Measurements from ENCODE around the gene NOS2.

NOS2 gene

DNA sequence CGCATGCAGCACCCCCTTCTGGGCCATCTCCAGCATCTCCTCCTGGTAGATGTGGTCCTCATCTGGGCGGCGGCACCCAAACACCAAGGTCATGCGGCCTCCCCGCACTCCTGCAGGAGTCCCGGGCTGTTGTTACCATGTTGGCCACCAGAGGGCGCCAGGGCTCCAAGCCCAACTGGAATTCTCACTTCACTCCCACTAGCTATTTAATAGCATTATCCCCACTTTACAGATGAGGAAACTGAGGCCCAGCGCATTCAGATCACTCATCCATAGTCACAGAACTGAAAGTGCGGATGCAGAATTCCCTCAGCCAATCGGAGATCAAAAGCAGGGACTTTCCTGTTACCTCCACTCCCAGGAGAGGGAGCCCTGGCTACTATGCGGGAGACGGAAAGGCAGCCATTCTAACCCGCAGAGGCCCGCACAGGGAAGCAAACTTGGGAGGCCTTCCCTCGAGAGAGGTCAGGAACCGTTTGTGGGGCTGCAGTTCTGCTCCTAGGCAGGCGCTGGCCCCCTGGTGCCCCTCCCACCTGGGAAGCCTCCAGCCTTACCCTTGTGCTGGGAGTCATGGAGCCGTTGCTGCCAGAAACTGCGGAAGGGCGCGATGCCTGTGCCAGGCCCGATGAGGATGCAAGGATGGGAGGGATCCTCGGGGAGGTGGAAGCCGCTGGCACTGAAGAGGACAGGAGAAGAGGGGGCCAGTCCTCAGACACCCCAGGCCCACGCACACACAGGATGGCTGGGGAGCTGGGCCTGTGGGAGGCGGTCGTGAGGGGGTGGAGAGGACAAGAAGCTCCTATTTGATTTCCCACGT, 40.1 kb downstream of the NOS2 start:
- in situ Hi-C loops (cut with MboI; ENCODE audit: low sequenced_read_pairs) = loop anchor here (25.0 kb wide), 2 partner anchors 398 to 548 kb away; no protein-coding TSS in a partner anchor

DNA sequence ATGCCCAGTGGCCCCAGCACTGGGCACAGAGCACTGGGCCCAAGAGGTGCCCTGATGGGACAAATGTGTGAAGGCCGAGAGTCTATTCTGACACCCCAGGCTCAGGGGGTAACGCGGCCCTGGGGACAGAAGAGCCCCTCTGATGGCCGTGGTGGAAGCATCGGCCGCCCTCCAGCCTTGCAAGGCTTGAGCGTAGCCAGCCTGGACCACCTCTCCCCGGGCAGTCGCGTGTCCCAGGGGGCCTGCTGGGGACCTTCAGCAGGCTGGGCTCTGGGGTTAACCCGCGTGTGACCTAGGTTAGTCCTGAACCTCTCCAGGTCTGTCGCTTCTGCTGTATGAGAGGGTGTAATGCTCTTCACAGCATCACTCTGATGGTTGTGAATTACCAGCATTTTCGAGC, 40.8 kb downstream of the NOS2 start:
- in situ Hi-C loops (cut with MboI; ENCODE audit: low sequenced_read_pairs) = loop anchor here (25.0 kb wide), 2 partner anchors 397 to 547 kb away; no protein-coding TSS in a partner anchor

DNA sequence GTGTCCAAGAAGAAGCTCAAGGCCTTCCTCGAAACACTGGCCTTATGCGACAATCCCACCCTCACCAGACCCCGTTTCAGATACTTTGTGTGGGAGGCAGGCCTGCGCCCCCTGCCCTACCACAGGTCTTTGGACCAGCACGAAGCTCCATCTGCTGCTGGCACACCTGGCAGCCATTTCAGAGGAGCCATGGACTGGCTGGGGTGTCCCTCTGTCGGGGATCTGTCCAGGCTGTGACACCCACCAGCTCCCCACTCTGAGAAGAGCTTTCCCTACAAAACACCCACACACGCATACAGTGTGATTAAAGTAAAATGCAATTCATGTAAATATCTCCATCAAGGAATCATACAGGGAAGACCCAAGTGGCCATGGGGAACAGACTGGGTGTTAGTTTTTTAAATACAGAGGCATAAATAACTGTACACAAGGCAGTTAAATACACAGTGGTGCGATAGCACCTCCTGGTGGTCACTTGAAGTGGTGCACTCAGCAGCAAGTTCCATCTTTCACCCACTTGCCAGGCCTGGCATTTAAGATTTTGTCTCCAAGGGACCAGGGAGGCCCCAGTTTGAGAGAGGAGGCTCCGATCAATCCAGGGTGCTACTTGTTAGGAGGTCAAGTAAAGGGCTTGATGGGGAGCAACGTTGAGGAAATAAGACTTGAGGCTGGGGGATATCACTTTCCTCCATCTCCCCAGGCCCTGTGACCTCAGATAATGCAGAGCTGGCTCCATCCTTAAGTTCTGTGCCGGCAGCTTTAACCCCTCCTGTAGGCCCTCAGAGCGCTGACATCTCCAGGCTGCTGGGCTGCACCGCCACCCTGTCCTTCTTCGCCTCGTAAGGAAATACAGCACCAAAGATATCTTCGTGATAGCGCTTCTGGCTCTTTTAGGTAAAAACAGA, 43.6 kb downstream of the NOS2 start:
- in situ Hi-C loops (cut with MboI; ENCODE audit: low sequenced_read_pairs) = loop anchor here (25.0 kb wide), 2 partner anchors 394 to 544 kb away; no protein-coding TSS in a partner anchor

DNA sequence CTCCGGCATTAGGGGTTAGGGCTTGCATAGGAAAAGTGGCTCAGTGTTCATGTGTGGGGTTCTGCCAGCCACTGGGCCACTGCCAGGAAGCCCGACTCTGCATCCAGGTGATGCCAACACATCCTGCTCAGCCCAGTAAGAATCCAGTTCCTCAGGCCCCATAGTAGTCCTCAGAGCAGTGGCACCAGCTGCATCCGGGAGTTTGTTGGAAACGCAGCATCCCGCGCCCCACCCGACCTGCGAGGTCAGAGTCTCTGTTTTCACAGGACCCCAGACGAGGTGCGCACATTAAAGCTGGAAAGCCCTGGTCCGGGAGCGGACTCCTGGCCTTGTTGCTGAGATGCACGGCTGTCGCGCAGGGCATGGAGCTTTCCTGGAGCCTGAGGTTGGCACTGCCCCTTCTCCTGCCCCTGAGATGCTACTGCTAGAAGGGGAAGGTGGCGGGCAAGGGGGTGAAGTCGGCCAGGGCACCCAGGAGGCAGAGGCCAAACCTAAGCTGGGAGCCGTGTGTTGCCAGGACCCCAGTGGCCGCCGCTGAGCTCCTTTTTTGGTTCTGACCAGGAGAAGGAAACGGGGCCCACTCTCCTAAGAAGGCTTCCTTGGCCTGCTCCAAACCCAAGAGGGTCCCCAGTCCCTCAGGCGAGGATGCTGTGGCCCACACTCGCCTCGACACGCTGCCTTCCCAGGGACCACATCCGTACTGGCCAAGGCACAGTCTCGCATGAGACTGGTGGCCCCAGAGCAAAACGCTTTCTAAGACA, 44.4 kb downstream of the NOS2 start:
- in situ Hi-C loops (cut with MboI; ENCODE audit: low sequenced_read_pairs) = loop anchor here (25.0 kb wide), 2 partner anchors 394 to 544 kb away; no protein-coding TSS in a partner anchor

DNA sequence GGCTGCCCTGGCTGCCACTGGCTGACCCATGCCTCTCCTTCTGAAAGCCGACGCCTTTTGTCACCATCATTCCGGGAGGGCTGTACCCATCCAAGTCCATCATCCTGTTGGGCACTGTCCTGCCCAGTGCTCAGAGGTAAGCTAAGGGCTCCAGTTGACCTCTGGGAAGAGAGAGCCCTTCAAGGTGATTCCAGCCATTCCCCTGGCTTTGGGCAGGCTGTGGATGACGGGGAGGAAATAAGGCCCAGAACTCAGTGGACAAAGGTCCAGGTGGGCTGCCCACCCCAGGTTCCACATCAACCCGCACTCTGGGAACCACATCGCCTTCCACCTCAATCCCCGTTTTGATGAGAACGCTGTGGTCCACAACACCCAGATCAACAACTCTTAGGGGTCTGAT, 45.8 kb downstream of the NOS2 start:
- in situ Hi-C loops (cut with MboI; ENCODE audit: low sequenced_read_pairs) = loop anchor here (25.0 kb wide), 2 partner anchors 392 to 542 kb away; no protein-coding TSS in a partner anchor

DNA sequence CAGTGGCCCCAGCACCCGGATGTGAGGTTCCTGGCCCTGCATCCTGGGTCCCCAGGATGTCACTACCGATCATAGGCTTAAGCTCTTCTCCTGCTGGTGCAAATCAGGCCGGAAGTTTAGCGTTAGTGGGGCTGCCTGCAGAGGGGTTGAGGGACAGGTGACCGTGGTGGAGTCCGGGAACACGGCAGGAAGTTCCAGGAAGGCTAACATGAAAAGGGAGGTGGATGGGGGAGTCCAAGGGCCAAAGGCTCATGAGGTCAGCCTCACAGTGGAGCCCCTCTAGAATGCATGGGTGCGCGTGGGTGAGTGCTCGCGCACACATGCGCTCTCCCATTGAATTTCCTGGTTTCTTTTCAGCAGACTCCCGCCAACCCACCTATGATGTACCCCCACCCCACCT, 46.6 kb downstream of the NOS2 start:
- in situ Hi-C loops (cut with MboI; ENCODE audit: low sequenced_read_pairs) = loop anchor here (25.0 kb wide), 2 partner anchors 391 to 541 kb away; no protein-coding TSS in a partner anchor

DNA sequence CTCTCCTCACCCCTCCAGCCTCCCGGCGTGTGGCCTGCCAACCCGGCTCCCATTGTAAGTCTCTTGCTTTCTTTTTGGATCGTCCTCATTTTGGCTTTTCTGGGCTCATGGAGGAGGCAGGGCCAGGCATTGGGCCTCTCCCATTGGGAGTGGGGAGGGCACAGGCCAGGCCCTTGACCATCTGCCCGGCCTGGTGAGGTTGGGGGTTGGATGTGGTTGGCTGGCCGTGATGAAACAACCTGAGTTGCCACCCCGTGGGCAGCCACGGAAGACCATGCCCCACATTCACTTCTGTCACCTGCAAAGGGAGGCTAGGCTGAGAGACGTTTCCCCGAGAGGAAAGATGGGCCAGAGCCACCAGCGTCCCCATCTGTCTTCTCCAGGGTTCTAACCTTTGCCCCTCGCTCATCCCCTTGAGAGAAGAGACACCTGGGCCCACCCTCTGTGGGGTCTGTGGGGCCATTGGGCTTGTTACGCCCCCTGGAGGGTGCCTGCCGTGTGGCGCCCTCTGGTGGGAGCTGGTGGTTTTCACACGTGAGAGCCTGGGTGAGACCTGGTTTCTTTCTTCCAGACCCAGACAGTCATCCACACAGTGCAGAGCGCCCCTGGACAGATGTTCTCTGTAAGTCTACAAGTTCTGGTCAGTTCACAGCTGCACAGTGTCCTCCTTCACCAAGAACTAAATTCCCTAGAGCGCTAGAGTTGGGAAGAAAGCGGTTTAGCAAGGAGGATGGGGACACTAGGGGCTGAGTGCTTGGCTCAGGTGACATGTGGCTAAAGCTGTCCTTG, 47.3 kb downstream of the NOS2 start:
- in situ Hi-C loops (cut with MboI; ENCODE audit: low sequenced_read_pairs) = loop anchor here (25.0 kb wide), 2 partner anchors 391 to 541 kb away; no protein-coding TSS in a partner anchor

DNA sequence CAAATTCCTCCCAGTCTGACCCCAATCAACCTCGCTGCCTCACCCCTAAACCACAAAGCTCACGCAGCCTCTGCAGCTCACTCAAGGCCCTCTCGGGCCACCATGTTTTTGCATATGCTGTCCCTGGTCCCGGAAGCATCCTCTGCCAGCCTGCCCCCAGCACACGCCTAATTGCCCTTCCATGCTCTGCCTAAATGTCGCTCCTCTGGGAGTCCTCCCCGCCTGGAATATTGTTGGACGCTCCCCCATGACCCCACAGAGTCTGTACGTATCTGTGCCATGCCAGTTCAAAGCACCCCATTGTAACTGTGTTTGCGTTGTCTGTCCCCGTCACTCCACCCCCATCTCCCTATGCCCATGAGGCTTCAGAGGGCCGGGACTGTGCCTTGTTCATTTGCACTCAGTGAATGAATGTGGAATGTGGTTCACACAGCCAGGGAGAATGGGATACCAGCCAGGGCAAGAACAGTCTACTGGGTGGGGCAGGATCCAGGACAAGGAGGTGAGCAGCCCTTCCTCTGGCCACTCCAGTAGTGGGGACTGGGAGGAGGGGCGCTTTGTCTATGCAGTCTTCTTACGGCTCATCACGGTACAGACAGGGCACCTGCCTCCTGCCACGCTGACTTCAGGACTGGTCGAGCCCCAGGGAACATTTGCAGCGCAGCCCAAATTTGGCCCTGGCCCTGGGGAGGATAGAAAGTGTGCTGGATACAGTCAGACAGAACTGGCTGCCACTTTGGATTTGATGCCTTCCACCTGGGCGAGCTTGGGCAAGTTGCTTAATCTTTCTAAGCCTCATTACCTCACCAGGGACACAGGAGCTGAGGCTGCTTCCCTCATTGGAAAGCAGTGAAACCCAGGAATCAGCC, 48.5 kb downstream of the NOS2 start:
- in situ Hi-C loops (cut with MboI; ENCODE audit: low sequenced_read_pairs) = loop anchor here (25.0 kb wide), 2 partner anchors 390 to 540 kb away; no protein-coding TSS in a partner anchor

DNA sequence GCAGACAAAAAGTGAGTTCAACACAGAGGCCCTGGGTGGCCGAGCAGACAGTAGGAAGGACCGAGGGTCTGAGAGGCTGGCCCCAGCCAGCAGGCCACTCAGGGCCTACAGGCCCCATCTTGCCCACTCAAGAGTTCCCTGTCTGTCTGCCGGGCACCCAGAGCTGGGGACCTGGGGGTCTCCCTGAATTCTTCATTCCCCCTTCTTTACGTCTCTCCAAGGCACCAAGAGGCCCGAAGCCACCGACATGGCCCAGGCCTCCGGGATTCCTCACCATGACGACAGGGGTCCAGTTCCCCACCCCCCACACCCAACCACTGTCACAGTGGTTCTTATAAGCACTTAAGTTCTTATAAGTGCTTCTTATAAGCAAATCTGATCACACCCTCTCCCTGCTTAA, 49.2 kb downstream of the NOS2 start:
- in situ Hi-C loops (cut with MboI; ENCODE audit: low sequenced_read_pairs) = loop anchor here (25.0 kb wide), 2 partner anchors 389 to 539 kb away; no protein-coding TSS in a partner anchor

DNA sequence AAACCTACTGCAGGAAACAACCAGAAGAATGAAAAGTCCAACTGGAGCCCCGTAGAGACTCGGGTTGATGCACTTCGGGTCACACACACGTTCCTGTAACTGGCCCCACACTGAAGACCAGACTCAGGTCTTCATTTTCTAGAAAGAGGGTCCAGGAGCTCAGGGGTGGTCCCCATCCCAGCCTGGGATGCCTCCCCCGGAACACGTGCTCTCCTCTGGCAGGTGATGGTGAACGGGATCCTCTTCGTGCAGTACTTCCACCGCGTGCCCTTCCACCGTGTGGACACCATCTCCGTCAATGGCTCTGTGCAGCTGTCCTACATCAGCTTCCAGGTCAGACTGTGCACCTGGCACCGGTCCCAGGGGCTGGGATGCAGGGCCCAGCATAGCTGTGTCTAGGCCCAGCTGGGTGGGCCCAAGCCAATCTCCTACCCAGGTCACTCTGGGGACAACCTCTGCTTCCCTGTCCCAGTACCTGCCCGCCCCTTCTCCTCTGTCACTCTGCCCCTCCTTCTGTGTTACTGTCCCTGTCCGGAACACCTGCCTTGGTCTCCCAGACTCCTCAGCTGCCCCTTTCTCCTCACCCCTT, 50.7 kb downstream of the NOS2 start:
- in situ Hi-C loops (cut with MboI; ENCODE audit: low sequenced_read_pairs) = loop anchor here (10.0 to 25.0 kb wide), 3 partner anchors 145 to 537 kb away; no protein-coding TSS in a partner anchor

DNA sequence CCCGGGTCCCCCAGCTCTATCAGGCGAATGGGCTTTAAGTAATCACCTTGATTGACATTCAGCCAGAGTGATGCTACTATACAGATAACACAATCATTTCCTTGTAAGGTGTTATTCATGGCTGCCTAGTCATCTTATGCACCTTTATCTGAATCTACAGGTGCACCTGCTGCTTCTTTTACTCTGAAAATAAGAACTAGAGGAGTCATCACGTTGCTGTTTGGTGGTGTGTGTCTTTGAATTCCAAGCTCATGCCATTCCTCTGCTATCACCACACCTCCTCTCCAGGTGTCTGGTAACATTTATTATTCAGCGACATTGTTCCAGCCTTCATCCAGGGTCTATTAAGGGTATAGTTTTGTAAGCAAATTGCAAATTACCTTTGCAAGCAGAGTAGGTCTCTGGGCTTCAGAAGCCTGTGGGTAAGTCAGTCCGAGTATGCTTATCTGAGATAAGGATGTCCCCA, 51.9 kb downstream of the NOS2 start:
- in situ Hi-C loops (cut with MboI; ENCODE audit: low sequenced_read_pairs) = loop anchor here (10.0 kb wide), 1 partner anchor 144 kb away; no protein-coding TSS in a partner anchor

DNA sequence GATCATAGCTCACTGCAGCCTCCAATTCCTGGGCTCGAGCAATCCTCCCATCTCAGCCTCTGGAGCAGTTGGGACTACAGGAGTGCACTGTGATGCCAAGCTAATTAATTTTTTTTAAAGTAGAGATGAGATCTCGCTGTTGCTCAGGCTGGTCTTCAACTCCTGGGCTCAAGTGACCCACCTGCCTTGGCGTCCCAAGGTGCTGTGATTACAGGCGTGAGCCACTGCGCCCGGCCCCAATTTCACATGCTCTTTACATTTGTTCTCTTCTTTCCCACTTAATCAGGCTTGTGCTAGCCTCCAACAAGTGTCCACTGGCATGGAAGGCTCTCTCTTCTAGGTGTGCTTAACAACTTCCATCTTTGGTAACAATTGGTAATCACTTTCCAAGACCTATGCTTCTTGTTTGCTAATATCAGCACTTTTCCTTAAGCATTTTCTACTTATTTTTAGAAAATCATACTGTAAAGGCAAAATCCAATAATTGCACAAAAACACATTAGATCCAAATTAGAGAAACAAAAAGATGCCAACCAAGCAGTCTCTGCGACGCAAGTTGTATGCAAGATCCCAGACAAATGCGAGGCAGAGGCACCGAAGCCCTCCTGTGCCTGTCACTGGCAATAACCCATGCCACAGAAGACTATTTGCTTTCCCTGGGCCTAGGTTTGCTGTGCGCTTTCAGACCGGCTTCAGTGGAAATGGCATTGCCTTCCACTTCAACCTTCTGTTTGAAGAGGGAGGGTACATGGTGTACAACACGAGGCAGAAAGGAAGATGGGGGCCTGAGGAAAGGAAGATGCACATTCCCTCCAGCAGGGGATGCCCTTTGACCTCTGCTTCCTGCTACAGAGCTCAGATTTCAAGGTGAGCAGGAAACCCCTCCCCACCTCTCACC, 52.6 kb downstream of the NOS2 start:
- in situ Hi-C loops (cut with MboI; ENCODE audit: low sequenced_read_pairs) = loop anchor here (10.0 kb wide), 1 partner anchor 143 kb away; no protein-coding TSS in a partner anchor

DNA sequence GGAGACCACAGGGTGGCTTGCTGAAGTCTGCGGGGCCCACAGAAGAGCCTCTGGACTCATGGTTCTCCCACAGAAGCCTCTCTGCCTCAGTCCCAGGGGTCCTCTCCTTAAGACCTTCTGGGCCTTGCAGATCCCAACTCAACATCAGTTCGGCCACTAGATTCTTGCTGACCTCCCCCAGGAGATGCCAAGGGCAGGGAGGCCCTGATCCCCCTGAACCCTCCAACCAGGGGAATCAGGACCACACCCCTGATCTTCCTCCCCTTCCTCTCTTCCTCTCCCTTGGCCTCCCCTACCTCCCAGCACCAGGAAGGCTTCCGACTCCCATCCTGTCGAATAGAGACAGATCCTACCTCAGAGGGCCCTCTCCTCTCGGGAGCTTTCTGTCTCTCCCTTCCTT, 53.4 kb downstream of the NOS2 start:
- in situ Hi-C loops (cut with MboI; ENCODE audit: low sequenced_read_pairs) = loop anchor here (10.0 kb wide), 1 partner anchor 142 kb away; no protein-coding TSS in a partner anchor

DNA sequence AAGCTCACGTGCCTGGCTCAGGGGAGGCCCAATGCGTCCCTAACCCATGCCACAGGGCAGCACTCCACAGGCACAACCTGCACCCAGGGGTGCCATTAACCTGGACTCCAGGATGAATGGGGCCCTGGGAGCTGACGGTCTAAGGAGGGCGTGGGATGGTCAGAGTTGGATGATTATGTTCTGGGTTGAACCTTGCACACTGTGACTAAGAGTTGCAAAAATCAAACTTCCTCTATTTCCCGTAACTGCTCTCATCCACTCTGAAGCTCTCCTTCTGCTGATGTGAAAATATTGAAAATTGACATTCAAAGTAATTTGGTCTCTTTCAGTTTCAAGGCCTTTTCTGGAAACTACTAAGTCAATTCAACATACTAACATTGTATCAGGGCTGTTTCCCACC, 54.0 kb downstream of the NOS2 start:
- in situ Hi-C loops (cut with MboI; ENCODE audit: low sequenced_read_pairs) = loop anchor here (10.0 kb wide), 1 partner anchor 142 kb away; no protein-coding TSS in a partner anchor

DNA sequence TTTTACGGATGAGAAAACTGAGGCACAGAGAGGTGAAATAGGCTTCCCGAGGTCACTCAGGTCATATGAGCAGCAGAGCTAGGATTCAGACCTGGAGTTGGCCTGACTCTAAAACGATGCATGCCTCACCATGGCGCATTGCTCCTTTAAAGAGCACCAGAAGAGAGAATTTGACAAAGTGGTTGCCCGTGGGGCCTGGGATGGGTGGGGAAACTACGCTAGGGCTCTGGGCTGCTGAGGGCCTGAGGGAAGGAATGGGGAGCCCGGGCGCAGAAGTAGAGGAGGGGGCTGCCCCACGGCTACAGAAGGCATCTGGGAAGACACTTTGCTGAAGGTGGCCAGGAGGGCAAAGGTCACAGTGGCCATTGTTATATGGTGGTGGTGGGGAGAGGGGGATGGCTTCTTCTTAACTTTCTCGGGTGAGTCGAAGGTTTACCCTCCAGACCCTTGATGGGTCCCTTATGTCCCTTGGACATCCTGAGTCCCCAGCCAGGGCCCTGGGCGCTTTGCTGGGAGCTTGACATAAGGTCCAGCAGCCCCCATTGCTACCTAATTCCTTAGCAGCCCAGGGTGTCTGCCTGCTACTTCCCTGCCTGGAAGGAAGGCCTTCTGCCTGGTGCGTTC, 55.0 kb downstream of the NOS2 start:
- in situ Hi-C loops (cut with MboI; ENCODE audit: low sequenced_read_pairs) = loop anchor here (10.0 kb wide), 1 partner anchor 141 kb away; no protein-coding TSS in a partner anchor

DNA sequence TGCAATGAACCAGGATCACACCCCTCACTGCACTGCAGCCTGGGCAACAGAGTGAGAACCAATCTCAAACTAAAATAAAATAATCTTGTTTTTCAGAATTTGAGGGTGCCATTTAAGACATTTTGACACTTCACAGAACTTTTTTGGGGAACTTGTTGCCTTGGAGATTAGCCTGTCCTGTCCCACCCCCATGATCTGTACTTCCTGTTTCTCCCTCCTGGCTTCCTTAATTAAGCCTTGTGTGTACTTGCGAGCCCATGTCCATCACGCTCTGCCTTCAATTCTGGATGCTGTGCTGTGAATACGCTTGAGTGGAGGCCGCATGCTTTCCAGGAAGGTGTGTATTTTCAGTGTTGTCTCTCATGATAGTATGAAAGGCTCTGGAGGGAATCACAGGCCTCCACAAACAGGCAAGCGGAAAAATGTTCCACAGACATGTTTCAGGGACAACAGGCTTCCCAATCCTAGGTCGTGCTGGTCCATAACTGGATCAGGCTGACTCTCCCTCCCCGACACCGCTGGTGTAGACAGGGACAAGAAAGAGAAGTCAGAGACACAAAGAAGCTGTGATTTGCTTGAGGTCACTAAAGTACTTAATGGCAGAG, 56.9 kb downstream of the NOS2 start:
- in situ Hi-C loops (cut with MboI; ENCODE audit: low sequenced_read_pairs) = loop anchor here (10.0 kb wide), 1 partner anchor 139 kb away; no protein-coding TSS in a partner anchor
